GM12878 (cell line): ENCODE data around the gene HERC5. TPM values are rescaled to one million over a fixed set of nuclear protein-coding genes. Genes with fewer than 3 reads are reported as not detected.

Experiments used
- ATAC-seq: fragments of 200-7000 bp; cut with Tn5 transposase; 3 replicates; pipeline ENCODE4 v1.9.1; 2020; ENCODE audit warnings: mild to moderate bottlenecking, moderate library complexity
- BruUV-seq: library from RNA; stranded (reverse); fragments of 400-500 nt; replicated peaks from 2 replicates; lab custom pipeline; 2021; lab: Mats Ljungman, UMichigan
- CTCF ChIA-PET: fragments of 300-600 bp; sonication (Branson Sonifier 250); formaldehyde crosslinking; extraction: SDS; loops from one replicate; lab custom pipeline; 2021; ENCODE audit warnings: inconsistent platforms; lab: Yijun Ruan, JAX
- POLR2A ChIA-PET: fragments of 350-600 bp; formaldehyde crosslinking; extraction: SDS; loops from one replicate; lab custom pipeline; 2021; ENCODE audit warnings: inconsistent platforms; lab: Charles Lee
- RAD21 ChIA-PET: fragments of 300-600 bp; sonication (Branson Sonifier 250); formaldehyde crosslinking; loops from one replicate; lab custom pipeline; 2023; ENCODE audit warnings: antibody characterized with exemption; ENCODE audit not compliant: unreplicated experiment; lab: Charles Lee
- SMC1A ChIA-PET: fragments of 300-600 bp; sonication (Branson Sonifier 250); formaldehyde crosslinking; loops from one replicate; lab custom pipeline; 2023; ENCODE audit not compliant: unreplicated experiment, uncharacterized antibody; lab: Charles Lee
- DNase-seq: peaks from one replicate; pipeline ENCODE4 v3.0.0-alpha.2; 2011; ENCODE audit warnings: low read depth, low spot score
- FAIRE-seq: peaks from 3 replicates; lab custom pipeline; 2011; peaks lifted over from hg19 to GRCh38; lab: Jason Lieb, UNC
- H2AFZ ChIP-seq: 2 replicates; pipeline ENCODE4 v1.6.0; 2011; ENCODE audit warnings: low read depth, low read length, control low read depth; ENCODE audit not compliant: control insufficient read depth
- H3K27ac ChIP-seq: 2 replicates; pipeline ENCODE4 v1.5.1; 2011; ENCODE audit warnings: control low read depth; ENCODE audit not compliant: control insufficient read depth, insufficient read depth
- H3K27me3 ChIP-seq, 2 experiments: replicated peaks in 1 of 2; 2 replicates each; pipeline versions ENCODE4 v1.6.0 to v1.6.1; 2011; ENCODE audit warnings: low read length in 1 of 2; ENCODE audit not compliant: control insufficient read depth in 2 of 2, insufficient read depth in 2 of 2
- H3K36me3 ChIP-seq, 2 experiments: 2 replicates each; pipeline ENCODE4 v1.5.1; 2011; ENCODE audit warnings: low read length in 1 of 2; ENCODE audit not compliant: control insufficient read depth in 2 of 2, insufficient read depth in 2 of 2
- H3K4me1 ChIP-seq: 2 replicates; pipeline ENCODE4 v1.6.1; 2011; ENCODE audit warnings: mild to moderate bottlenecking, low read length, moderate library complexity, mixed read lengths; ENCODE audit not compliant: control insufficient read depth, insufficient read depth
- H3K4me2 ChIP-seq: 2 replicates; pipeline ENCODE4 v1.6.0; 2011; ENCODE audit warnings: control low read depth; ENCODE audit not compliant: control insufficient read depth, insufficient read depth
- H3K4me3 ChIP-seq: fragments of 200-600 bp; sonication (generic); 2 replicates; pipeline ENCODE4 v1.5.1; 2016
- H3K79me2 ChIP-seq: 2 replicates; pipeline ENCODE4 v1.6.0; 2011; ENCODE audit warnings: low read length; ENCODE audit not compliant: control insufficient read depth, insufficient read depth
- H3K9ac ChIP-seq: 2 replicates; pipeline ENCODE4 v1.8.0; 2011; ENCODE audit warnings: low read length, control low read depth, mixed read lengths; ENCODE audit not compliant: control insufficient read depth, insufficient read depth
- H3K9me3 ChIP-seq: replicated peaks from 3 replicates; pipeline ENCODE4 v1.5.1; 2011; ENCODE audit warnings: mild to moderate bottlenecking, low read length; ENCODE audit not compliant: control insufficient read depth, insufficient read depth
- H4K20me1 ChIP-seq: 2 replicates; pipeline ENCODE4 v1.6.0; 2011; ENCODE audit not compliant: control insufficient read depth, insufficient read depth
- CHD2 ChIP-seq: IDR thresholded peaks from 2 replicates; pipeline ENCODE4 v1.6.1; 2011; ENCODE audit warnings: low read depth, low read length, improper control_type of control experiment, borderline replicate concordance
- CTCF ChIP-seq, 3 experiments: IDR thresholded peaks in 2 of 3; conservative IDR thresholded peaks in 1 of 3; 2 replicates each; pipeline ENCODE4 v1.5.1; 2011; ENCODE audit warnings: low read depth in 3 of 3, low read length in 3 of 3, mild to moderate bottlenecking in 3 of 3, control low read depth in 2 of 3, moderate library complexity in 2 of 3, inconsistent platforms in 1 of 3, mixed read lengths in 1 of 3; ENCODE audit not compliant: control insufficient read depth in 2 of 3, insufficient read depth in 1 of 3; ENCODE audit errors: extremely low read depth in 1 of 3
- DPF2 ChIP-seq: fragments of 450-650 bp; IDR thresholded peaks from 2 replicates; pipeline ENCODE4 v1.6.1; 2017; ENCODE audit warnings: mild to moderate bottlenecking
- MEF2B ChIP-seq: fragments of 450-650 bp; IDR thresholded peaks from 2 replicates; pipeline ENCODE4 v1.6.1; 2018; ENCODE audit warnings: mild to moderate bottlenecking, moderate library complexity; ENCODE audit not compliant: partially characterized antibody, poor library complexity, severe bottlenecking
- MYC ChIP-seq: IDR thresholded peaks from 2 replicates; pipeline ENCODE4 v1.6.1; 2011; ENCODE audit warnings: mild to moderate bottlenecking, low read length, moderate library complexity, inconsistent platforms; ENCODE audit not compliant: insufficient read depth, insufficient replicate concordance, insufficient read length, severe bottlenecking
- NFIC ChIP-seq: IDR thresholded peaks from 2 replicates; pipeline ENCODE4 v1.6.1; 2012; ENCODE audit warnings: low read depth, mild to moderate bottlenecking, inconsistent platforms, low read length, moderate library complexity
- NFYB ChIP-seq: IDR thresholded peaks from 2 replicates; pipeline ENCODE4 v1.6.1; 2011; ENCODE audit warnings: low read depth, mild to moderate bottlenecking, low read length, improper control_type of control experiment, moderate library complexity; ENCODE audit not compliant: insufficient read depth
- NKRF ChIP-seq: fragments of 450-650 bp; conservative IDR thresholded peaks from 2 replicates; pipeline ENCODE4 v1.6.1; 2017; ENCODE audit warnings: mild to moderate bottlenecking, moderate library complexity
- PKNOX1 ChIP-seq: fragments of 450-650 bp; IDR thresholded peaks from 2 replicates; pipeline ENCODE4 v1.6.1; 2016; ENCODE audit warnings: mild to moderate bottlenecking
- SMARCA5 ChIP-seq: fragments of 450-650 bp; IDR thresholded peaks from 2 replicates; pipeline ENCODE4 v1.6.1; 2017; ENCODE audit warnings: mild to moderate bottlenecking
- WRNIP1 ChIP-seq: IDR thresholded peaks from 2 replicates; pipeline ENCODE4 v1.6.1; 2011; ENCODE audit warnings: low read depth, low read length, improper control_type of control experiment, borderline replicate concordance
- ZNF24 ChIP-seq: fragments of 450-650 bp; IDR thresholded peaks from 2 replicates; pipeline ENCODE4 v1.6.1; 2017; ENCODE audit warnings: antibody characterized with exemption, mild to moderate bottlenecking
- ZNF384 ChIP-seq: IDR thresholded peaks from 2 replicates; pipeline ENCODE4 v1.6.1; 2012; ENCODE audit warnings: low read depth, mild to moderate bottlenecking, low read length, improper control_type of control experiment, borderline replicate concordance
- WGBS: methylation state at CpG from one replicate; pipeline ENCODE4 v1.1.6; 2016; ENCODE audit warnings: low lambda C conversion rate; ENCODE audit not compliant: insufficient replicate concordance, insufficient coverage; ENCODE audit errors: missing lambda C conversion rate; 5-methylcytosine and 5-hydroxymethylcytosine counted together
- in situ Hi-C: fragments of 300-500 bp; cut with MboI; formaldehyde crosslinking; loops from 9 replicates; pipeline ENCODE4 v1.14.3; 2018; ENCODE audit warnings: mixed read lengths
- intact Hi-C: fragments of 100-400 bp; cut with micrococcal nuclease; formaldehyde crosslinking; loops from one replicate; pipeline ENCODE4 v1.14.2; 2022; ENCODE audit not compliant: unreplicated experiment
- polyA plus RNA-seq, 11 experiments: library from polyadenylated mRNA; depleted of rRNA in 4 of 11; unstranded in 6 of 11; stranded (reverse) in 5 of 11; fragments of >200 nt; fragmentation: Nextera tagmentation in 4 of 11; fragmentation: Illumina TruSeq in 1 of 11; extraction: Ambion mirVana in 4 of 11; extraction: Trizol in 1 of 11; gene quantifications; 1 replicate in 1 of 11; 2 replicates in 10 of 11; pipeline versions ENCODE4 v1.2.1 to v1.2.3, GENCODE V29; 2011 to 2016; ENCODE audit warnings: inconsistent platforms in 2 of 11, missing spikeins in 2 of 11, low read depth in 1 of 11
- total RNA-seq, 4 experiments: library from RNA; depleted of rRNA in 3 of 4; stranded (reverse); fragments of >200 nt in 3 of 4; fragmentation: Illumina TruSeq in 1 of 4; extraction: Trizol in 1 of 4; gene quantifications; 2 replicates each; pipeline versions ENCODE4 v1.2.1 to v1.2.3, GENCODE V29; 2013 to 2021

Gene HERC5
- total and polyA plus RNA-seq, 10 of the 15 experiments (the other 5 are each of a cell fraction or from before 2014, with no cell fraction given) = 12.5 to 60.7 (median 25.1) TPM

GRCh38 chr4:88439161-88439760 is 17.7 kb upstream of the HERC5 start:
- H4K20me1 ChIP-seq = no peaks in the 10 kb centered on the region
- in situ Hi-C loops = no loop called here
- ChIA-PET RAD21 (interaction anchor here (1.5 kb wide), 1 partner anchor 18 kb away, joined by 4 read pairs; the partner anchor contains the start of gene HERC5), SMC1A (interaction anchor here (1.0 to 2.3 kb wide), 2 partner anchors 16 to 19 kb away, joined by 4 to 11 read pairs; partner anchors contain the start of gene HERC5), CTCF (interaction anchor here (0.5 to 1.3 kb wide), 4 partner anchors 13 to 228 kb away, joined by 3 to 4 read pairs (median 4); partner anchors contain the start of genes HERC5 and HERC6), POLR2A (interaction anchor here (1.4 kb wide), 1 partner anchor 9 kb away, joined by 3 read pairs; no protein-coding TSS in a partner anchor)
- peaks cover 0 to 18% of the 10 kb centered on the region in 2 experiments; a peak in 3 of 4 replicates for H3K36me3 ChIP-seq
- 96% methylated on average over 3 of the region's 3 CpGs for WGBS
- DNase-seq (no peak), FAIRE-seq (no peak), ATAC-seq (no peak)
- no TSS peak for BruUV-seq
- no peak overlapping the region for H3K9ac ChIP-seq
- H3K4me3 ChIP-seq = no peak overlapping the region
- no peaks in the 10 kb centered on the region for H3K79me2 ChIP-seq
- H3K4me1 ChIP-seq = no peaks in the 10 kb centered on the region
- intact Hi-C loops = no loop called here
- no peak overlapping the region for H3K27ac ChIP-seq
- no peak overlapping the region for H3K4me2 ChIP-seq
- H2AFZ ChIP-seq = no peak overlapping the region
- peaks cover 2% of the 10 kb centered on the region; the same call in 1 of the 3 replicates for H3K9me3 ChIP-seq
- no peaks in the 10 kb centered on the region for H3K27me3 ChIP-seq
- TF ChIP-seq PKNOX1 = no peak
- TF ChIP-seq DPF2 = no peak
- no peak for TF ChIP-seq NKRF
- TF ChIP-seq MEF2B = no peak
- no peak for TF ChIP-seq SMARCA5
- TF ChIP-seq CHD2 = no peak
- TF ChIP-seq NFIC = no peak
- TF ChIP-seq MYC = no peak
- TF ChIP-seq ZNF384 = no peak
- TF ChIP-seq NFYB = no peak
- no peak for TF ChIP-seq WRNIP1
- TF ChIP-seq CTCF (IDR thresholded peaks at IDR 0.05 in 2 of 3, conservative IDR thresholded peaks at IDR 0.05 in 1 of 3; ENCODE audit: control insufficient read depth in 2 of 3, extremely low read depth in 1 of 3, insufficient read depth in 1 of 3, low read depth in 3 of 3, low read length in 3 of 3) = no peak
- TF ChIP-seq ZNF24 = no peak
